Activated naive CD8-positive, alpha-beta T cell (primary cell): ENCODE results near the gene TMEM191C.
"Not testable (repeated sequence)": the region's sequence is repeated elsewhere in the genome, so short reads cannot be mapped to it uniquely, and the experiment has no call there.

ENCODE experiments used
- H3K27ac Mint-ChIP-seq: one replicate; pipeline ENCODE4 v1.8.0; 2021; ENCODE audit warnings: mixed read lengths
- H3K27me3 Mint-ChIP-seq: one replicate; pipeline ENCODE4 v1.8.0; 2021; ENCODE audit warnings: mixed read lengths
- H3K36me3 Mint-ChIP-seq: one replicate; pipeline ENCODE4 v1.8.0; 2021; ENCODE audit warnings: mixed read lengths
- H3K4me1 Mint-ChIP-seq: one replicate; pipeline ENCODE4 v1.8.0; 2021; ENCODE audit warnings: low read depth, mixed read lengths
- H3K4me3 Mint-ChIP-seq: one replicate; pipeline ENCODE4 v1.8.0; 2021; ENCODE audit warnings: mild to moderate bottlenecking, mixed read lengths
- H3K9me3 Mint-ChIP-seq: one replicate; pipeline ENCODE4 v1.8.0; 2021; ENCODE audit warnings: low read depth, mixed read lengths

TMEM191C gene

GRCh38 chr22:21451545-21452520 is 15.4 kb upstream of the TMEM191C start:
- no peak overlapping the region for H3K27ac Mint-ChIP-seq
- no peak overlapping the region for H3K4me3 Mint-ChIP-seq

GRCh38 chr22:21452666-21453065 is 14.5 kb upstream of the TMEM191C start:
- not testable (repeated sequence) for H3K27ac Mint-ChIP-seq, H3K27me3 Mint-ChIP-seq, H3K9me3 Mint-ChIP-seq, H3K4me3 Mint-ChIP-seq, H3K36me3 Mint-ChIP-seq, H3K4me1 Mint-ChIP-seq

More at GRCh38 chr22:21451545-21452520, 15.4 kb upstream of the TMEM191C start:
- Mint-ChIP-seq H3K36me3 (no peaks in the 10 kb centered on the region), H3K27me3 (no peaks in the 10 kb centered on the region), H3K9me3 (no peaks in the 10 kb centered on the region), H3K4me1 (no peaks in the 10 kb centered on the region)

GRCh38 chr22:21454998-21455333 is 12.2 kb upstream of the TMEM191C start:
- not testable (repeated sequence) for H3K36me3 Mint-ChIP-seq, H3K4me3 Mint-ChIP-seq, H3K27ac Mint-ChIP-seq, H3K27me3 Mint-ChIP-seq, H3K9me3 Mint-ChIP-seq, H3K4me1 Mint-ChIP-seq

GRCh38 chr22:21455334-21456089 is 11.7 kb upstream of the TMEM191C start:
- no peak overlapping the region for H3K27ac Mint-ChIP-seq
- no peaks in the 10 kb centered on the region for H3K27me3 Mint-ChIP-seq
- H3K4me1 Mint-ChIP-seq: no peaks in the 10 kb centered on the region
- no peaks in the 10 kb centered on the region for H3K36me3 Mint-ChIP-seq
- H3K4me3 Mint-ChIP-seq: no peak overlapping the region
- no peaks in the 10 kb centered on the region for H3K9me3 Mint-ChIP-seq

GRCh38 chr22:21457023-21457787 is 10.0 kb upstream of the TMEM191C start:
- no peak overlapping the region for H3K4me3 Mint-ChIP-seq
- H3K36me3 Mint-ChIP-seq: no peaks in the 10 kb centered on the region

GRCh38 chr22:21462672-21463071 is 4.5 kb upstream of the TMEM191C start:
- H3K27me3 Mint-ChIP-seq, H3K4me1 Mint-ChIP-seq, H3K4me3 Mint-ChIP-seq, H3K9me3 Mint-ChIP-seq, H3K27ac Mint-ChIP-seq, H3K36me3 Mint-ChIP-seq: not testable (repeated sequence)

More at GRCh38 chr22:21457023-21457787, 10.0 kb upstream of the TMEM191C start:
- H3K9me3 Mint-ChIP-seq: no peaks in the 10 kb centered on the region
- H3K27ac Mint-ChIP-seq: no peak overlapping the region
- H3K27me3 Mint-ChIP-seq: no peaks in the 10 kb centered on the region
- H3K4me1 Mint-ChIP-seq: no peaks in the 10 kb centered on the region

- Mint-ChIP-seq H3K4me3 (peak overlapping the region; percentile 87), H3K27ac (peak overlapping the region; percentile 54)
- H3K9me3 Mint-ChIP-seq, H3K4me1 Mint-ChIP-seq, H3K36me3 Mint-ChIP-seq, H3K27me3 Mint-ChIP-seq: not testable (repeated sequence)
Observed at GRCh38 chr22:21468194-21469096, 1.3 kb downstream of the TMEM191C start.

- not testable (repeated sequence) for H3K4me1 Mint-ChIP-seq, H3K9me3 Mint-ChIP-seq, H3K27me3 Mint-ChIP-seq, H3K36me3 Mint-ChIP-seq, H3K27ac Mint-ChIP-seq, H3K4me3 Mint-ChIP-seq
Observed at GRCh38 chr22:21469097-21469994, 2.2 kb downstream of the TMEM191C start.

GRCh38 chr22:21472984-21473383 is 5.8 kb downstream of the TMEM191C start:
- not testable (repeated sequence) for H3K4me3 Mint-ChIP-seq, H3K27me3 Mint-ChIP-seq, H3K9me3 Mint-ChIP-seq, H3K27ac Mint-ChIP-seq, H3K36me3 Mint-ChIP-seq, H3K4me1 Mint-ChIP-seq

- H3K9me3 Mint-ChIP-seq, H3K36me3 Mint-ChIP-seq, H3K27me3 Mint-ChIP-seq, H3K4me1 Mint-ChIP-seq, H3K4me3 Mint-ChIP-seq, H3K27ac Mint-ChIP-seq: not testable (repeated sequence)
Observed at GRCh38 chr22:21473664-21474063, 6.5 kb downstream of the TMEM191C start.

GRCh38 chr22:21484039-21484438 is 16.9 kb downstream of the TMEM191C start:
- not testable (repeated sequence) for H3K4me3 Mint-ChIP-seq, H3K4me1 Mint-ChIP-seq, H3K27me3 Mint-ChIP-seq, H3K9me3 Mint-ChIP-seq, H3K36me3 Mint-ChIP-seq, H3K27ac Mint-ChIP-seq

- not testable (repeated sequence) for H3K27me3 Mint-ChIP-seq, H3K9me3 Mint-ChIP-seq, H3K4me3 Mint-ChIP-seq, H3K36me3 Mint-ChIP-seq, H3K4me1 Mint-ChIP-seq, H3K27ac Mint-ChIP-seq
Observed at GRCh38 chr22:21487723-21488122, 20.5 kb downstream of the TMEM191C start.

GRCh38 chr22:21489149-21489680 is 22.0 kb downstream of the TMEM191C start:
- not testable (repeated sequence) for H3K4me1 Mint-ChIP-seq, H3K36me3 Mint-ChIP-seq, H3K27ac Mint-ChIP-seq, H3K9me3 Mint-ChIP-seq, H3K27me3 Mint-ChIP-seq, H3K4me3 Mint-ChIP-seq
